Stimulated activated naive CD8-positive, alpha-beta T cell treated with anti-CD3 and anti-CD28 coated beads, Interleukin-15, Interleukin-2, amounts not matched to agents 100 ng/mL and 50 ng/mL, for 24 hours (primary cell): Measurements from ENCODE around the gene LAMA1.

Experiments
- H3K27ac Mint-ChIP-seq: one replicate; pipeline ENCODE4 v1.8.0; 2021; ENCODE audit warnings: mild to moderate bottlenecking, mixed read lengths
- H3K27me3 Mint-ChIP-seq: one replicate; pipeline ENCODE4 v1.8.0; 2021; ENCODE audit warnings: mixed read lengths
- H3K36me3 Mint-ChIP-seq: one replicate; pipeline ENCODE4 v1.8.0; 2021; ENCODE audit warnings: low read depth, mixed read lengths
- H3K4me1 Mint-ChIP-seq: one replicate; pipeline ENCODE4 v1.8.0; 2021; ENCODE audit warnings: low read depth, mixed read lengths
- H3K4me3 Mint-ChIP-seq: one replicate; pipeline ENCODE4 v1.8.0; 2021; ENCODE audit warnings: mild to moderate bottlenecking, mixed read lengths
- H3K9me3 Mint-ChIP-seq: one replicate; pipeline ENCODE4 v1.8.0; 2021; ENCODE audit warnings: mixed read lengths

The LAMA1 gene

DNA sequence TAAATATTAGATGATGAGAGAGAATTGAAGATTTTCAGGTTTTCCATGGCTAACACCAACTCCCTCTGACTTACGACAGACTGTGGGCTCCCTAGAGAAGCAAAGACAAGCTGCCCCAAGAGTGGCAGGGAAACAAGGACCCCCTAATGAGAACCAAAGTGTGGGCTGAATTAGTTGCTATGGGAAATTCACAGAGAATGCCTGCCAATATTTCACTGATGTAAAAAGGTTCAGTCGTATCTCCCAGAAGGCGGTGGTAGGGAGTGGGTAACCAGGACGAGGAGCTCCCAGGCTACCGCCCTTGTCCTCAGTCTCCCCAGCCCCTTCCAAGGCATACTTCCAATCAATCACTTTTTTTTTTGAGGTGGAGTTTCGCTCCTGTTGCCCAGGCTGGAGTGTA lies 113.6 kb downstream of the LAMA1 start:
- Mint-ChIP-seq H3K27ac (no peak overlapping the region), H3K36me3 (no peaks in the 10 kb centered on the region), H3K4me1 (no peaks in the 10 kb centered on the region), H3K4me3 (no peak overlapping the region), H3K27me3 (peaks cover 3% of the 10 kb centered on the region), H3K9me3 (no peaks in the 10 kb centered on the region)

DNA sequence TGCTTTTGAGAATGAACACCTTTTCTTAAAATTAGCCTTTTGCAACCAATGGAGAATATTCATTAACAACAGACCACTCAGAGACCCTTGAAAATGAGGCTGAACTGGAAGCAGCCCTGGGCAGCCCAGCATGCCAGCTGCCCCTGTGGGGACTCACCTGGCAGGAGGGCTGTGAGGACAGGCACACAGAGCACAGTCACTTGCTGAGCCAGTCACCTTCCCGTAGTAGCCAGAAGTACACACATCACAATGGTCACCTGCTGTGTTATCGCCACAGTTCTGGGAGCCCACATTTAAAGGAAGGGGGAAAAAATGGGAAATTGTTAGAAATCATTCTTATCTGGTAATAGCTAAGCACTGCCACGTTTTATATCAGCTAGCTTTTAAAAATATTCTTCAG lies 115.5 kb downstream of the LAMA1 start:
- Mint-ChIP-seq H3K27me3 (peaks cover 3% of the 10 kb centered on the region), H3K4me1 (no peaks in the 10 kb centered on the region), H3K4me3 (no peak overlapping the region), H3K36me3 (no peaks in the 10 kb centered on the region), H3K9me3 (no peaks in the 10 kb centered on the region), H3K27ac (no peak overlapping the region)

DNA sequence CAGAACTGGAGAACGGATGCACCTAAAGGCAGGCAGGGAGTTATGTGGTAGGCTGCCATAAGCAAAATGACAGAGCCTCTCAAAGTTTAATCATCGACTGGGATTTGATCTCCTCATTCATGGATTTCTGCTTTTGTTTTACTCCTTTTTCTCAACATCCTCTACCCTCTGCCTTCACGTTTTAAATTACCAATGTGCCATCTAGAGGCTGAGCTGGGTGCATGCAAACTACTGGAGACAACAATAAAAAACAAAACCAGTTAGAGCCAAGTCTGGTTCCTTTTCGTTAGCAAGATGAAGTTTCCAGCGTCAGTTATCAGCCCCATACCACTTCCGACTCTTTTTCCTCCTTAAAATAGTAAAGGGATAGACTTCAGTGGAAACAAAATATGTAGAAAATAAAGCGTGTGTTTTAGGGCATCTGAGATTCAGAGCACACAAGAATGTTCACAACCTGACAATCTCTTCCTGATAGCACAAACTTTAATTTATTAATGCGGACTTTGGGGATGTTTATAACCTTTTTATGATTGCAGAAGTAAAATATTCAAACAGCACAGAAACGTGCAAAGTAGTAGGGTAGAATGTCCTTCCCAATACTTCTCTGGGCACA lies 117.0 kb downstream of the LAMA1 start:
- Mint-ChIP-seq H3K27me3 (peaks cover 3% of the 10 kb centered on the region), H3K4me3 (no peak overlapping the region), H3K4me1 (no peaks in the 10 kb centered on the region), H3K36me3 (no peaks in the 10 kb centered on the region), H3K9me3 (no peaks in the 10 kb centered on the region), H3K27ac (no peak overlapping the region)

DNA sequence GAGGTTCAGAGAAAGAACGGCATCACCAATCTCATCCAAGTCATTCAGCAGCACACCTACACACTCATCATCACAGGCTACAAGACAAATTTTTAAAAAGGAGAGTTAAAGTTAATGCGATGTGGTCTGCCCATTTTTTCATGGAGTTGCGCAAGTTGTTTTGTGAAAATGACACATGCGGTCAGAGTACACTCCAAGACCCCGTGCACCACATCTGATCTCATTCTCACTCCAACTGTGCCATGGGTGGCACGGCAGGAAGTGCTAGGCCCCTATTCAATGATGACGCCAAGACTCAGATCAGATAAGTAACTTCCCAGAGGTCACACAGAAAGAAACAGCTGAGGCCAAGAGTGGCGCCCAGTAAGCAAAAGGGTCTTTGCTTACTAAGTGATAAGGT lies 119.8 kb downstream of the LAMA1 start:
- Mint-ChIP-seq H3K27me3 (peaks cover 3% of the 10 kb centered on the region), H3K9me3 (no peaks in the 10 kb centered on the region), H3K4me3 (no peak overlapping the region), H3K36me3 (no peaks in the 10 kb centered on the region), H3K4me1 (no peaks in the 10 kb centered on the region), H3K27ac (no peak overlapping the region)

DNA sequence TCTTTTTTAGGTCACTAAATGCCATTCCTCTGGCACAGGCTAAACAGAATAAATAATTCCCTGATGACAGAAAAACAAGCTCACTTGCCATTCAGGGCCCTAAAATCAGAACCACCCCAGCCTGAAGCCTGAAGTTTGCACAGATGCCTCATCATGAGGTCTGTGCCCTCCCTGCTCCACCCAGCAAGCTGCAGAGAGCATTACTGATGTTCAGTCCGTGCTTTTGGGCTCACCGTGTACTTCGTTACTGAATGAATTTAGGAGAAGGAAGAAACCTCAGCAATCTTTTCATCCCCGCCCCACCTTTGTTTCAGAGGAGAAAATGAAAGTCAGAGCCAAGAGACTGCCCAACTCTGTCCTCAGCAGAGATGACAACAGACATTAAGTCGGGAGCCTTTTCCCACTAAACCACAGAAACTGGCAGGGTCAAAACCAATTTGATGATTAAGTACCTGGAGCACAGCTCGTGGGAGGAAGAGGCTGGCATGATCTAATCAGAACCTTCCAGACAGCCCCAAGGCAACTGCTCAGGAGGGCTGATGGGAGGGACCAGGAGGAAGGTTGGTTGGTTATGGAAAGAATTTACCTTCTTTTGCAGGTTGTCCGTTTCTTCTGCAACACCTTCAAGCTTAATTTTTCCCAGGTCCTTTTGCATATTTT lies 122.7 kb downstream of the LAMA1 start:
- no peaks in the 10 kb centered on the region for H3K36me3 Mint-ChIP-seq
- no peaks in the 10 kb centered on the region for H3K9me3 Mint-ChIP-seq
- no peak overlapping the region for H3K27ac Mint-ChIP-seq
- no peaks in the 10 kb centered on the region for H3K27me3 Mint-ChIP-seq
- H3K4me3 Mint-ChIP-seq = no peak overlapping the region
- H3K4me1 Mint-ChIP-seq = no peaks in the 10 kb centered on the region

DNA sequence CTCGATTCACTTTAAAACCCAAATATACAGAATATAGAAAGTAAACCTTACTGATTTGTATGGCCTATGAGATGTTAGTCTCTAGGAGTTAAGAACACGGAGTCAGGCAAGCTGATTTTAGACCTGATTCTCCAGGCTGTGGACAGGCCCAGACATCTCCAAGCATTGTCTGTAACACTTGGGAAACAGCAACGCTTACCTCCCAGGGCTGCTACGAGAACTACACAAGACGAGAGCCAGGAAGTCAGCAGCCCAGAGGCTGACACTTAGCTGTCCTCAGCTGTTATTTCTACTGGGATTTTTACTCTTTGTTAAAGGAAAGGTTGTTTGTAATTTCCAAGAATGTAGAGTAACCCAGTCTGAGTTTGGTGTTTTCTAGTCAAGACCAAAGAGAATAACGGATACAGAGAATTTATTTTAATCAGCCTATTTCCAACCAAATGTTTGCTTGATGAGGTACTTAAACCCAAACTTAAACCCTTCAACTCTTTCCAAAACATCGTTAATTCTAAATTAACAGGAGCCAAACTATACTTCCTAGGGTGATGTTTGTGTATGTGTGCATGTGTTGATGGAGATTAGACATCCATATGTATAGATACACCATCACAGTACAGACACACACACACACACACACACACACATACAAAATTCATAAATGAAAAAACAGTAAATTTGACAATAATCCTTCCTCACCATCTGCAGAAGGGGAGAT lies 123.4 kb downstream of the LAMA1 start:
- Mint-ChIP-seq H3K4me1 (no peaks in the 10 kb centered on the region), H3K4me3 (no peak overlapping the region), H3K9me3 (no peaks in the 10 kb centered on the region), H3K27me3 (no peaks in the 10 kb centered on the region), H3K36me3 (no peaks in the 10 kb centered on the region), H3K27ac (no peak overlapping the region)

DNA sequence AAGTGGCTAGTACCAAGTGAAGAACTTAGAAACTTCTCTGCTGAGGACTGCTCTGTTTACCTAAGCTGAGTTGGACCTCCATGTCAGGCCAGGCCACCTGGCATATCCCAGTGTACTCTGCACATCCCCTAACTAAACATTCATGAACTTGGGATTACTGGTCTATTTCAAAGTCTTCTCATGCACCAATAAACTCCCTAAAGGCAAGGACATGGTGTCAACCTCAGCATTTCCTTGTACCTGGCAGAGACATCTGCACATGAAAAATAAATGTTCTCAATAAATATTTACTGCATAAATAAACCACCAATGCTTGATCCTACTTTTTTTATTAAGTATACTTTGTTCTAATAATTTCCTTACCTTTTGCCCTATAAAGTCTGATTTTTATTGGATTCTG lies 124.8 kb downstream of the LAMA1 start:
- no peaks in the 10 kb centered on the region for H3K36me3 Mint-ChIP-seq
- H3K4me1 Mint-ChIP-seq = no peaks in the 10 kb centered on the region
- H3K27ac Mint-ChIP-seq = no peak overlapping the region
- no peak overlapping the region for H3K4me3 Mint-ChIP-seq
- no peaks in the 10 kb centered on the region for H3K27me3 Mint-ChIP-seq
- no peaks in the 10 kb centered on the region for H3K9me3 Mint-ChIP-seq

DNA sequence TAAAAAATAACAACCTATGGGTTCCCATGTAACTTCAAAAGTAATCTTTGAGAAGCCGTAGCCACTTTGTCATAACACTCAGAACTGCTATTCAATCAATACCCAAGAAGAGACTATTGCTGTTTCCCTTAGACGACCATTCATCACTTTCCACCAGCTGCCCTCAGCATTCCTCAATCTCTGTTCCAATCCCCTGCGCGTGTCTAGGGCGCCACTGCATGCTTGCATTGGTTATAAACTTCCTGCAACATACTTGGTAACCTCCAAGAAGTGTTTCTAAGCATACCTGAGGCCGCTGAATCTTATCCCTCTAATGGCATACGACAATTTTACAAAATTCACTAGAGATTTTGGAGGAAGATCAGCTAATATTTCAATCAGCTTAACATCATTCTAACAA lies 134.2 kb downstream of the LAMA1 start:
- Mint-ChIP-seq H3K27me3 (no peaks in the 10 kb centered on the region), H3K9me3 (no peaks in the 10 kb centered on the region), H3K4me1 (no peaks in the 10 kb centered on the region), H3K27ac (no peak overlapping the region), H3K4me3 (no peak overlapping the region), H3K36me3 (no peaks in the 10 kb centered on the region)

DNA sequence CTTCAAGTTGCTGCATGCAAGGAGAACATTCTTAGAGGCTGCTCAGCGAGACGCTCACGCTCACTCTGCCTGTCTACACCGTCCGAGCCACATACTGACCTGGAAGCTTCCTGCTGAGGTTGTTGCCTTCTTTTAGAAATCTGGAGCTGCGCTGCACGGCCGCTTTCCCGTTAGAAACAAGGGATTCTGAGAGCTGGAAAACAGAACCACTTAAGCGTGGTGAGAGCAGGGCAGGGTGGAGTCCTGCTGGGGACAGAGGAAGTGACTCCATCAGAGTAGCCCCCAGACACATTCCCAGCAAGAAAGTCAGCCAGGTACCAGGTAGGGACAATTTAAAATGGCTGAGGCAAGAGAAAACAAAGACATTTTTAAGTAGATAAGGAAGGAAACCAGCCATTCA lies 135.2 kb downstream of the LAMA1 start:
- Mint-ChIP-seq H3K27me3 (no peaks in the 10 kb centered on the region), H3K9me3 (no peaks in the 10 kb centered on the region), H3K4me1 (no peaks in the 10 kb centered on the region), H3K4me3 (no peak overlapping the region), H3K27ac (no peak overlapping the region), H3K36me3 (no peaks in the 10 kb centered on the region)

DNA sequence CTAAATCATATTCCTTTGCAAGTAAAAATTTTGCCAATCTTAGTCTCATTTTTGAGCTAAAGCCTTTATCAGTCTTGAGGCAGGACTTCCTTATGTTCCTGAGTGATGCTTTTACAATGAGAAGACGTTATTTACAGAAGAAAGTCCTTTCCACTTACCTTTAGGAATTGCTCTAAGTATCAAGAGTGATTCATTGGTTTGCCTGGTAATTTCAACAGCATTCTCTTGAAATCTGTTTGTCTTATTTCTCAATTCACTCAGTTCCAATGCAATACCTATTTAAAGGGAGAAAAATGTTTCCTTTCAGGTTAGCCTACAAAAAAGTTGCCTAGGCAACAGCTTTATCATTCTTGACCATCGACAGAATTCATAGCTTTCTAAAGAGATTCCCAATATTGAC lies 137.2 kb downstream of the LAMA1 start:
- no peaks in the 10 kb centered on the region for H3K4me1 Mint-ChIP-seq
- no peak overlapping the region for H3K4me3 Mint-ChIP-seq
- H3K27ac Mint-ChIP-seq = no peak overlapping the region
- H3K9me3 Mint-ChIP-seq = no peaks in the 10 kb centered on the region
- H3K36me3 Mint-ChIP-seq = no peaks in the 10 kb centered on the region
- no peaks in the 10 kb centered on the region for H3K27me3 Mint-ChIP-seq

DNA sequence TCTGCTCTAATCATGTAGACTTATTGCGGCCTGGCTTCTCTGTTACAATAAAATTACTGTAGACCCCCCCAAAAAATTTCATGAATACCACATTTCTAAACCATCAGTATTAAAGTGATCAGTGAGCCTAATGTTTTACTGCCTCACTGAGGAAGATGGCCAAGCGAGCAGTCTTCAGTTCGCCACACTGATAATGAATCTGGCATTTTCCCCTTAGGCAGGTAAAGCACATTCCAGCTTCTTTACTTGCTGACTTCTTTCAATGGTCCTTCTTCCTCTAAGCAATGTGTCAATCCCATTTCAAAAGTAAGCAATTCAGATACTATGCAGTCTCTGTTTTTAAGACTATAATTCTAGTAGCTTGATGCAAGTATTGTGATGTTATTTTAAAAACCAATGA lies 137.6 kb downstream of the LAMA1 start:
- no peaks in the 10 kb centered on the region for H3K36me3 Mint-ChIP-seq
- H3K4me3 Mint-ChIP-seq = no peak overlapping the region
- H3K4me1 Mint-ChIP-seq = no peaks in the 10 kb centered on the region
- H3K9me3 Mint-ChIP-seq = no peaks in the 10 kb centered on the region
- no peaks in the 10 kb centered on the region for H3K27me3 Mint-ChIP-seq
- H3K27ac Mint-ChIP-seq = no peak overlapping the region

DNA sequence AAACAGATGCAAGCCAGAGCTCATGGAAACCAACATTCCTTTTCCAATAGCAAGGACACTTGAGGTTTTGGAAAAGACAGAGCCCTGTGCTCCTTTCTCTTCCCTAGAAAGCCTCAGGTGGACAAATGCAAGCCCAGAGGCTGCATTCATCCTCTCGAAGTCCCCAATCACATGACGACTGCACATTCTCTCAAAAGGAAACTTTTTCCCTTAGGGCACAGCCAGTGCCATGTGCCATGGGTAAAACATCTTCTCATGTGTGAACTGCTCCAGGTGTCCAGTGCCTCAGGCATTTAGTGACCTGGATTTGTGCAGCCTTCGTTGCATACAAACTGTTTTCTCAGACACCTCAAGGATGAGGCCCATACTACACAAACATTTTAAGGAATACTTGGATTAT lies 140.7 kb downstream of the LAMA1 start:
- no peak overlapping the region for H3K4me3 Mint-ChIP-seq
- H3K36me3 Mint-ChIP-seq = no peaks in the 10 kb centered on the region
- H3K4me1 Mint-ChIP-seq = no peaks in the 10 kb centered on the region
- H3K9me3 Mint-ChIP-seq = no peaks in the 10 kb centered on the region
- H3K27ac Mint-ChIP-seq = no peak overlapping the region
- H3K27me3 Mint-ChIP-seq = no peaks in the 10 kb centered on the region

DNA sequence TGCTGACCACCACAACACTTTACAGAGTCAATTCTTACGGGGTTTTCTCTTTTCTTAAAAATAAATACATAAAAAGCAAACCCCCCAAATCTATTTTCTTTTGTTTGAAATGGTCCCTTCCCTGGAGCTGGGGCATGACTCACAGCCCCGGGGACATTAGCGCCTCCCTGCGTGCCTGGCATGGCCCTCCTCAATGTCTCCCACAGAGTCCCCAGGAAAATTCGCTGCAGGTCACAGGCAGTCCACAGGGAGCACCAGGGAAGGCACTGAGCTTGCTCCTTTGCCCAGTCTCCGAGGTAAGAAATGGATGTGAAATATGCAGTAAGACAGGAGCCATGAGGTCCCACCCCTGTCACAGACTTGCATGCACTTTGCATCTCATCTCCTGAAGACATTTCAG lies 142.5 kb downstream of the LAMA1 start:
- Mint-ChIP-seq H3K4me3 (no peak overlapping the region), H3K36me3 (no peaks in the 10 kb centered on the region), H3K27ac (no peak overlapping the region), H3K9me3 (no peaks in the 10 kb centered on the region), H3K27me3 (no peaks in the 10 kb centered on the region), H3K4me1 (no peaks in the 10 kb centered on the region)

DNA sequence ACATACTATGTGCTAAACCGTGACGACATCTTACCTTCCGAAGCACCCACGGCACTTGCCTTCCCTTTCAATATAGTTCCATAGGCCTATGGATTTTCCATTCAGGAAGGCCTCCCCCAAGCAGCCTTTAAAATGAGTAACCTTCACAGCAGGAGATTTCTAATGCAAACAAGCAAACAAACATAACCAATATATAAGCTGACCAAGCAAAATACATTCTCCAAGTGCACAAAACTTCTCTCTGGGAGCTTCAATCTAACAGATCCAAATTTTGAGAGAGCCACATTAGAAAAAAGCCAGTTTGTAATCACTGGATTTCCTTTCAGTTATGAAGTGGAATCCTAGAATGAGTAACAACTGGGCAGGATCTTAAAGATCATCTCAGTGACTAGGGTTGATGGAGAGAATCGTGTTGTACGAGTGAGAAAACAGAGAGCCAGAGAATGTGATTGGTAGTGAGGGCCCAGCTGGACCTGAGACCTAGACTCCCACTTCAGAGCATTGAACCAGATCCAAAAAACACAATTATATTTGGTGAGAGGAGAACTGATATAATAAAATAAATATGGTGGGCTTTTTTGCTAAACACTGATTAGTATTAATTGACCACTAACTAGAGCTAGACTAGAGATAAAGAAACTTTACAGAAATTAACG lies 145.6 kb downstream of the LAMA1 start:
- Mint-ChIP-seq H3K4me1 (no peaks in the 10 kb centered on the region), H3K27me3 (no peaks in the 10 kb centered on the region), H3K36me3 (no peaks in the 10 kb centered on the region), H3K27ac (no peak overlapping the region), H3K4me3 (no peak overlapping the region), H3K9me3 (no peaks in the 10 kb centered on the region)

DNA sequence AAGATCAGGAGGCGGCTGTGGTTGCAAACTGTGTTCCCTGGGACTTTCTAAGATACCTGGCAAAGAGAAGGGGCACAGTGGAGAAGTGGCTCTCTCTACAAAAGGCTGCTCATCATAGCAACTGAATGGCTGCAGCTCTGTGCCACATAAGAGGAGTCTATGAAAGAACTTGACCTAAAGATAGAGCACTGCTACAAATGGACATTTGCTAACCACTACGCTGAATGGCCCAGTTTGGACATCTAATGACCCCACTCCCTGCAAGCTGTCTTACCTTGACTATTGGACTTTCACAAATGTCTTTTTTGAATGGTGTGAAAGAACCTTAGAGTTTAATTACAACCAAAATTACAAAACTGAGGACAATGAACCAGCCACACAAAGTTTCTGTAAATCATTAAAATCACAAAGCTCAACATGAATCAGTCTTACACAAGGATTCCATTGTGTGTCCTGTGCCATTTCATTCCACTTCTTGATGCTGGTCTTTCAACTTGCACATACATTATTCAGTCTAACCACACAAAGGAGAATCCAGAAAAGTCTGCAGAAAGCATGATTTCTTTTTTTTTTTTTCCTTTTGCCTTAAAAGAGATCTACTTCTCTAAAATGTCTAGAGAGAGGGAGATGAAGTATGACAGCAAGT lies 154.0 kb downstream of the LAMA1 start:
- Mint-ChIP-seq H3K9me3 (peaks cover 6% of the 10 kb centered on the region), H3K36me3 (no peaks in the 10 kb centered on the region), H3K27me3 (no peaks in the 10 kb centered on the region), H3K27ac (no peak overlapping the region), H3K4me3 (no peak overlapping the region), H3K4me1 (no peaks in the 10 kb centered on the region)
